HepG2 (cell line): Measurements from ENCODE around the gene SENP7. TPM values are rescaled to one million over a fixed set of nuclear protein-coding genes. Genes with fewer than 3 reads are reported as not detected.

Experiments used
- ATAC-seq: fragments of 200-7000 bp; cut with Tn5 transposase; 3 replicates; pipeline ENCODE4 v1.9.1; 2020; ENCODE audit warnings: mild to moderate bottlenecking, moderate library complexity
- BruUV-seq: library from RNA; stranded (reverse); fragments of 400-500 nt; replicated peaks from 2 replicates; lab custom pipeline; 2021; lab: Mats Ljungman, UMichigan
- CTCF ChIA-PET: fragments of 300-600 bp; formaldehyde crosslinking; extraction: SDS; loops from one replicate; lab custom pipeline; 2021; ENCODE audit warnings: low total read pairs, inconsistent platforms, low intra/inter-chr PET ratio; lab: Yijun Ruan, JAX
- POLR2A ChIA-PET: fragments of 350-600 bp; sonication (Branson Sonifier 250); formaldehyde crosslinking; loops from one replicate; lab custom pipeline; 2020; ENCODE audit warnings: antibody characterized with exemption, inconsistent platforms; lab: Yijun Ruan, JAX
- DNase-seq: peaks from one replicate; pipeline ENCODE4 v3.0.0-alpha.2; 2015; ENCODE audit warnings: low spot score
- FAIRE-seq: peaks from 3 replicates; lab custom pipeline; 2011; peaks lifted over from hg19 to GRCh38; lab: Jason Lieb, UNC
- H2AFZ ChIP-seq: one replicate; pipeline ENCODE4 v1.6.1; 2011; ENCODE audit warnings: low read length, inconsistent platforms
- H3K27ac ChIP-seq: fragments of 300-600 bp; 3 replicates; pipeline ENCODE4 v1.8.0; 2011; ENCODE audit warnings: mixed run types, mild to moderate bottlenecking, mixed read lengths, low read length, inconsistent platforms; ENCODE audit not compliant: insufficient read depth; ENCODE audit errors: extremely low read length
- H3K27me3 ChIP-seq, 2 experiments: fragments of 200-600 bp in 1 of 2; 2 replicates in 1 of 2; 3 replicates in 1 of 2; pipeline versions ENCODE4 v1.6.0 to v1.8.0; 2011; ENCODE audit warnings: low read length in 2 of 2, mild to moderate bottlenecking in 2 of 2, moderate library complexity in 2 of 2, inconsistent platforms in 1 of 2; ENCODE audit not compliant: insufficient read depth in 2 of 2, control insufficient read depth in 1 of 2
- H3K36me3 ChIP-seq, 2 experiments: fragments of 200-600 bp in 1 of 2; replicated peaks in 1 of 2; 2 replicates in 1 of 2; 3 replicates in 1 of 2; pipeline versions ENCODE4 v1.5.1 to v1.8.0; 2011; ENCODE audit warnings: low read length in 2 of 2, inconsistent platforms in 1 of 2; ENCODE audit not compliant: insufficient read depth in 2 of 2, control insufficient read depth in 1 of 2
- H3K4me1 ChIP-seq: 2 replicates; pipeline ENCODE4 v1.5.1; 2012; ENCODE audit warnings: low read length, inconsistent platforms; ENCODE audit not compliant: insufficient read depth
- H3K4me2 ChIP-seq: 2 replicates; pipeline ENCODE4 v1.6.0; 2011; ENCODE audit warnings: low read depth, low read length, inconsistent platforms
- H3K4me3 ChIP-seq, 3 experiments: fragments of 200-600 bp in 1 of 3; sonication (generic), shearing (Covaris generic) in 1 of 3; replicated peaks in 1 of 3; 2 replicates each; pipeline ENCODE4 v1.5.1; 2011 to 2016; ENCODE audit warnings: low read length in 3 of 3, inconsistent platforms in 2 of 3, low read depth in 2 of 3, mild to moderate bottlenecking in 2 of 3, control low read depth in 1 of 3, mixed read lengths in 1 of 3; ENCODE audit not compliant: insufficient read depth in 1 of 3
- H3K79me2 ChIP-seq: one replicate; pipeline ENCODE4 v1.6.1; 2011; ENCODE audit warnings: low read length, inconsistent platforms; ENCODE audit not compliant: insufficient read depth
- H3K9ac ChIP-seq: 2 replicates; pipeline ENCODE4 v1.6.0; 2011; ENCODE audit warnings: mild to moderate bottlenecking, low read depth, low read length, inconsistent platforms; ENCODE audit not compliant: insufficient read depth
- H3K9me3 ChIP-seq: 2 replicates; pipeline ENCODE4 v1.5.1; 2012; ENCODE audit warnings: mild to moderate bottlenecking, low read length
- H4K20me1 ChIP-seq: 2 replicates; pipeline ENCODE4 v1.6.0; 2011; ENCODE audit warnings: inconsistent platforms, mild to moderate bottlenecking, low read length, moderate library complexity; ENCODE audit not compliant: insufficient read depth
- ARID2 ChIP-seq: sonication (generic); formaldehyde crosslinking; IDR thresholded peaks from 2 replicates; pipeline ENCODE4 v1.8.1; 2022; ENCODE audit warnings: mild to moderate bottlenecking, missing genetic modification reagents, borderline replicate concordance
- CREB1 ChIP-seq, 2 experiments: fragments of 450-650 bp in 1 of 2; IDR thresholded peaks; 2 replicates each; pipeline ENCODE4 v1.6.1; 2016 to 2017; ENCODE audit warnings: control low read depth in 1 of 2, mild to moderate bottlenecking in 1 of 2, missing compliant biosample characterization in 1 of 2, missing genetic modification characterization in 1 of 2
- GTF3A ChIP-seq: sonication (generic); formaldehyde crosslinking; conservative IDR thresholded peaks from 2 replicates; pipeline ENCODE4 v1.4.0; 2020; ENCODE audit warnings: mild to moderate bottlenecking, missing genetic modification reagents
- MTA1 ChIP-seq: sonication (generic); formaldehyde crosslinking; IDR thresholded peaks from 2 replicates; pipeline ENCODE4 v1.4.0; 2020; ENCODE audit warnings: missing genetic modification reagents, mild to moderate bottlenecking, borderline replicate concordance
- NFATC3 ChIP-seq: sonication (generic); formaldehyde crosslinking; IDR thresholded peaks from 2 replicates; pipeline ENCODE4 v1.5.1; 2020; ENCODE audit warnings: mild to moderate bottlenecking, missing genetic modification reagents
- PCBP1 ChIP-seq: fragments of 200-400 bp; formaldehyde crosslinking; IDR thresholded peaks from 2 replicates; pipeline ENCODE4 v1.6.1; 2017; ENCODE audit warnings: mild to moderate bottlenecking, low read depth, low read length, borderline replicate concordance
- ZNF251 ChIP-seq: sonication (generic); formaldehyde crosslinking; IDR thresholded peaks from 2 replicates; pipeline ENCODE4 v1.9.0; 2021; ENCODE audit warnings: mild to moderate bottlenecking, missing genetic modification reagents
- WGBS: methylation state at CpG from one replicate; pipeline ENCODE4 v1.1.6; 2017; ENCODE audit warnings: low lambda C conversion rate; 5-methylcytosine and 5-hydroxymethylcytosine counted together
- in situ Hi-C: cut with HindIII; loops from 2 replicates; pipeline ENCODE4 v1.10.0; 2017; ENCODE audit warnings: low pct_unique_long_range_greater_than_20kb; ENCODE audit not compliant: extremely low pct_ligation_motif_present
- intact Hi-C: fragments of 100-400 bp; cut with micrococcal nuclease; formaldehyde crosslinking; loops from one replicate; pipeline ENCODE4 v1.10.0; 2022; ENCODE audit not compliant: unreplicated experiment
- polyA plus RNA-seq, 8 experiments: library from polyadenylated mRNA; depleted of rRNA in 3 of 8; stranded (reverse) in 7 of 8; unstranded in 1 of 8; fragments of >200 nt; fragmentation: Illumina TruSeq in 4 of 8; extraction: Trizol in 4 of 8; gene quantifications; 2 replicates each; pipeline versions ENCODE4 v1.2.1 to v1.2.3, GENCODE V29; 2011 to 2016; ENCODE audit warnings: low read depth in 4 of 8, missing spikeins in 1 of 8, mixed read lengths in 1 of 8; ENCODE audit not compliant: insufficient read depth in 1 of 8
- total RNA-seq, 5 experiments: library from RNA; depleted of rRNA; stranded (reverse); fragments of >200 nt; fragmentation: Illumina TruSeq; extraction: Trizol; gene quantifications; 2 replicates each; pipeline ENCODE4 v1.2.3, GENCODE V29; 2016; ENCODE audit warnings: low read depth in 1 of 5
- TF ChIP-seq, protein P1 (sequence below): sonication (generic); formaldehyde crosslinking; IDR thresholded peaks from 2 replicates; pipeline ENCODE4 v1.8.0; 2022; ENCODE audit warnings: missing genetic modification reagents, low read depth, mild to moderate bottlenecking, borderline replicate concordance
- TF ChIP-seq, protein P2 (sequence below): sonication (generic); formaldehyde crosslinking; IDR thresholded peaks from 2 replicates; pipeline ENCODE4 v1.5.0; 2020; ENCODE audit warnings: mild to moderate bottlenecking, missing genetic modification reagents, borderline replicate concordance
- TF ChIP-seq, protein P3 (sequence below): sonication (generic); formaldehyde crosslinking; IDR thresholded peaks from 2 replicates; pipeline ENCODE4 v1.9.0; 2021; ENCODE audit warnings: missing genetic modification reagents, borderline replicate concordance
- TF ChIP-seq, protein P4 (sequence below): IDR thresholded peaks from 2 replicates; pipeline ENCODE4 v1.6.1; 2016

SENP7 gene
- total and polyA plus RNA-seq, 2 of the 13 experiments (the other 11 are each of a cell fraction or from before 2014, with no cell fraction given), result 9.1 to 10.3 TPM

DNA sequence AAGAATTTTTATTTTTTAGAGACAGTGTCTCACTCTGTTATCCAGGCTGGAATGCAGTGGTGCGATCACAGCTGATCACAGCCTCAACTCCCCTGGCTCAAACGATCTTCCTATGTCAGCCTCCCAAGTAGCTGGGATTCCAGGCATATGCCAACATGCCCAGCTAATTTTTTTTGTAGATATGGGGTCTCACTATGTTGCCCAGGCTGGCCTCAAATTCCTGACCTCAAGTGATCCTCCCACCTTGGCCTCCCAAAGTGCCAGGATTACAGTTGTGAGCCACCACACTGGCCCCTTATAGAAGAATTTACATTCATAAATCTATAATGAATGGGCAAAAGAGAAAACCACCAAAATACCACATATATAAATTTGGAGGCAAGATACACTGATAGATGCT lies 15.2 kb downstream of the SENP7 start:
- no peak for ATAC-seq

More for the DNA sequence above, 15.2 kb downstream of the SENP7 start:
- in situ Hi-C loops, result no loop called here
- ChIA-PET POLR2A (no interaction called here), CTCF (no interaction called here)
- H3K4me2 ChIP-seq, result no peak overlapping the region
- no peak for DNase-seq
- no peak overlapping the region for H3K9ac ChIP-seq
- H2AFZ ChIP-seq, result no peak overlapping the region
- intact Hi-C loops, result loop anchor here (5.0 kb wide), 1 partner anchor 64 kb away; the partner anchor contains the start of gene TRMT10C
- no peak for FAIRE-seq
- no peak overlapping the region for H3K4me3 ChIP-seq
- no peaks in the 10 kb centered on the region for H3K27me3 ChIP-seq
- 96% methylated on average over 2 of the region's 2 CpGs for WGBS
- H3K27ac ChIP-seq, result no peak overlapping the region
- H3K9me3 ChIP-seq, result no peaks in the 10 kb centered on the region
- H4K20me1 ChIP-seq, result no peaks in the 10 kb centered on the region
- no peak for TF ChIP-seq ZNF251 (CRISPR knock-in tag)
- TF ChIP-seq, protein P1, sequence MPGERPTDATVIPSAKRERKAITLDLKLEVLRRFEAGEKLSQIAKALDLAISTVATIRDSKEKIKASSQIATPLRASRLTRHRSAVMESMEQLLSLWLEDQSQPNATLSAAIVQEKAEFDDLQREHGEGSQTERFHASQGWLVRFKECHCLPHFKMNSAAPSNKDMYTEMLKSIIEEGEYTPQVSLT (CRISPR knock-in tag), result no peak
- TF ChIP-seq GTF3A (CRISPR knock-in tag), result no peak
- TF ChIP-seq, protein P2, sequence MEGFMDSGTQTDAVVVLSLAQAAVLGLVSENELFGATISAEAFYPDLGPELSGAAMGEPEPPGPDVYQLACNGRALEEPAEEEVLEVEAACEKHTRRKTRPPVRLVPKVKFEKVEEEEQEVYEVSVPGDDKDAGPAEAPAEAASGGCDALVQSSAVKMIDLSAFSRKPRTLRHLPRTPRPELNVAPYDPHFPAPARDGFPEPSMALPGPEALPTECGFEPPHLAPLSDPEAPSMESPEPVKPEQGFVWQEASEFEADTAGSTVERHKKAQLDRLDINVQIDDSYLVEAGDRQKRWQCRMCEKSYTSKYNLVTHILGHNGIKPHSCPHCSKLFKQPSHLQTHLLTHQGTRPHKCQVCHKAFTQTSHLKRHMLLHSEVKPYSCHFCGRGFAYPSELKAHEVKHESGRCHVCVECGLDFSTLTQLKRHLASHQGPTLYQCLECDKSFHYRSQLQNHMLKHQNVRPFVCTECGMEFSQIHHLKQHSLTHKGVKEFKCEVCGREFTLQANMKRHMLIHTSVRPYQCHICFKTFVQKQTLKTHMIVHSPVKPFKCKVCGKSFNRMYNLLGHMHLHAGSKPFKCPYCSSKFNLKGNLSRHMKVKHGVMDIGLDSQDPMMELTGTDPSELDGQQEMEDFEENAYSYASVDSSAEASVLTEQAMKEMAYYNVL (CRISPR knock-in tag), result no peak
- no peak for TF ChIP-seq CREB1 (IDR thresholded peaks at IDR 0.05)
- TF ChIP-seq CREB1 (CRISPR knock-in tag; IDR thresholded peaks at IDR 0.05), result no peak
- no peak for TF ChIP-seq NFATC3 (CRISPR knock-in tag)
- no peak for TF ChIP-seq PCBP1
- no peak for TF ChIP-seq MTA1 (CRISPR knock-in tag)
- TF ChIP-seq, protein P3, sequence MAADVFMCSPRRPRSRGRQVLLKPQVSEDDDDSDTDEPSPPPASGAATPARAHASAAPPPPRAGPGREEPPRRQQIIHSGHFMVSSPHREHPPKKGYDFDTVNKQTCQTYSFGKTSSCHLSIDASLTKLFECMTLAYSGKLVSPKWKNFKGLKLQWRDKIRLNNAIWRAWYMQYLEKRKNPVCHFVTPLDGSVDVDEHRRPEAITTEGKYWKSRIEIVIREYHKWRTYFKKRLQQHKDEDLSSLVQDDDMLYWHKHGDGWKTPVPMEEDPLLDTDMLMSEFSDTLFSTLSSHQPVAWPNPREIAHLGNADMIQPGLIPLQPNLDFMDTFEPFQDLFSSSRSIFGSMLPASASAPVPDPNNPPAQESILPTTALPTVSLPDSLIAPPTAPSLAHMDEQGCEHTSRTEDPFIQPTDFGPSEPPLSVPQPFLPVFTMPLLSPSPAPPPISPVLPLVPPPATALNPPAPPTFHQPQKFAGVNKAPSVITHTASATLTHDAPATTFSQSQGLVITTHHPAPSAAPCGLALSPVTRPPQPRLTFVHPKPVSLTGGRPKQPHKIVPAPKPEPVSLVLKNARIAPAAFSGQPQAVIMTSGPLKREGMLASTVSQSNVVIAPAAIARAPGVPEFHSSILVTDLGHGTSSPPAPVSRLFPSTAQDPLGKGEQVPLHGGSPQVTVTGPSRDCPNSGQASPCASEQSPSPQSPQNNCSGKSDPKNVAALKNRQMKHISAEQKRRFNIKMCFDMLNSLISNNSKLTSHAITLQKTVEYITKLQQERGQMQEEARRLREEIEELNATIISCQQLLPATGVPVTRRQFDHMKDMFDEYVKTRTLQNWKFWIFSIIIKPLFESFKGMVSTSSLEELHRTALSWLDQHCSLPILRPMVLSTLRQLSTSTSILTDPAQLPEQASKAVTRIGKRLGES (CRISPR knock-in tag), result no peak
- TF ChIP-seq, protein P4, sequence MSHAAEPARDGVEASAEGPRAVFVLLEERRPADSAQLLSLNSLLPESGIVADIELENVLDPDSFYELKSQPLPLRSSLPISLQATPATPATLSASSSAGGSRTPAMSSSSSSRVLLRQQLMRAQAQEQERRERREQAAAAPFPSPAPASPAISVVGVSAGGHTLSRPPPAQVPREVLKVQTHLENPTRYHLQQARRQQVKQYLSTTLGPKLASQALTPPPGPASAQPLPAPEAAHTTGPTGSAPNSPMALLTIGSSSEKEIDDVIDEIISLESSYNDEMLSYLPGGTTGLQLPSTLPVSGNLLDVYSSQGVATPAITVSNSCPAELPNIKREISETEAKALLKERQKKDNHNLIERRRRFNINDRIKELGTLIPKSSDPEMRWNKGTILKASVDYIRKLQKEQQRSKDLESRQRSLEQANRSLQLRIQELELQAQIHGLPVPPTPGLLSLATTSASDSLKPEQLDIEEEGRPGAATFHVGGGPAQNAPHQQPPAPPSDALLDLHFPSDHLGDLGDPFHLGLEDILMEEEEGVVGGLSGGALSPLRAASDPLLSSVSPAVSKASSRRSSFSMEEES (CRISPR knock-in tag), result no peak
- TF ChIP-seq ARID2, result no peak
- no peaks in the 10 kb centered on the region for H3K79me2 ChIP-seq
- BruUV-seq, result no TSS peak
- peaks cover 0 to 1% of the 10 kb centered on the region in 2 experiments; a peak in 2 of 5 replicates for H3K36me3 ChIP-seq
- no peaks in the 10 kb centered on the region for H3K4me1 ChIP-seq
